ENCODE measurements around the gene TIGD7.

Gene TIGD7

GRCh38 chr16:3254309-3254708, 50.9 kb downstream of the TIGD7 start:
- no peak for DNase-seq

GRCh38 chr16:3252967-3253366, 52.3 kb downstream of the TIGD7 start:
- intact Hi-C loops (cut with DNase I) = no loop called here
- no peak for DNase-seq

More at GRCh38 chr16:3254309-3254708, 50.9 kb downstream of the TIGD7 start:
- intact Hi-C loops (cut with DNase I) = no loop called here

DNA sequence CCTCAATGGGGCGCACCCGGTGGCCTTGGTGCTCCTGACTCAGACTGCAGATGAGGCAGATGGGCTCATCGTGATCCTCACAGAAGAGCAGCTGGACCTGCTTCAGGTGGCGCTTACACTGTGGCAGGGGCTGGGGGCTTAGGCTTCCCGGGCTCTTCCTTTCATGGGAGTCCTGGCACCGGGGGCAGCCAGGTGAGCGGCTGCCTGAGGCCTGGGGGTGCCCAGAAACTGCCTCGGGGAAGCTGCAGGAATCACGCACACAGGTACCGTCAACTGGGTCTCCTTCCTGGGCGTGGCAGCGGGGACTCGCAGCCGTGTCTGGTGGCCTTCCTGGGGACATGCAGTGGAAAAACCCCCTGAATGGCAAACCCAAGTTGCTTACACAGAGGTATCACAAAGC, 55.8 kb downstream of the TIGD7 start:
- intact Hi-C loops (cut with DNase I) = no loop called here
- no peak for DNase-seq

DNA sequence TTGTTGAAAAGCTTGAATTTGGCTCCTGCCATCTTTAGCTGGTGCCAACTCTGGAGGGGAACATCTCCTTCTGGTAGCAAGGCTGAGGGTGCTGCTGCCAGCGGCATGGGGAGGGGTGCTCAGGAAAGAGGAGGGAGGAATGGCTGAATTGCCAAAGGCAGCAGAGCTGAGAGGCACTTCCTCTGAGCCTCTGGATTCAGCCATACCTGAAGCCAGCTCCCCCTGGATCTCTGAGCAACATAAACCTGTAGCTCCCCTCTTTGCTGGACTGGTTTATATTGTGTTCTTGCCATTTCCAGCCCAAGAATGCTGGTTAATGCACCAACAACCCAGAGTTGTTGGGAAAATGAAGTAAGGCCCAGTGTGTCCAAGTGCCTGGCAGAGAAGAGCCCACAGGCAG, 56.2 kb downstream of the TIGD7 start:
- no peak for DNase-seq
- intact Hi-C loops (cut with DNase I) = no loop called here

All from head of caudate nucleus (tissue), 42 donors.